H1 (cell line): ENCODE data around the gene PSD2. TPM values are rescaled to one million over a fixed set of nuclear protein-coding genes. Genes with fewer than 3 reads are reported as not detected.

ENCODE experiments used
- CTCF ChIA-PET: fragments of 300-600 bp; sonication (Branson Sonifier 250); formaldehyde crosslinking; loops from one replicate; lab custom pipeline; 2021; ENCODE audit not compliant: partially characterized antibody; lab: Charles Lee
- POLR2A ChIA-PET: fragments of 300-600 bp; sonication (Branson Sonifier 250); formaldehyde crosslinking; loops from one replicate; lab custom pipeline; 2021; ENCODE audit warnings: inconsistent platforms; ENCODE audit not compliant: partially characterized antibody; lab: Charles Lee
- DNase-seq, 2 experiments: peaks; one replicate each; pipeline versions ENCODE4 v3.0.0 to v3.0.0-alpha.2; 2010 to 2022; ENCODE audit warnings: low spot score in 2 of 2, low read depth in 1 of 2, mixed read lengths in 1 of 2
- FAIRE-seq: peaks from 2 replicates; lab custom pipeline; 2011; peaks lifted over from hg19 to GRCh38; lab: Jason Lieb, UNC
- H2AFZ ChIP-seq: 2 replicates; pipeline ENCODE4 v1.8.1; 2012; ENCODE audit warnings: low read length, inconsistent platforms
- H2AK5ac ChIP-seq: 2 replicates; pipeline ENCODE4 v1.6.1; 2013; ENCODE audit warnings: low read depth, low read length
- H2BK120ac ChIP-seq: replicated peaks from 2 replicates; pipeline ENCODE3; 2013; ENCODE audit warnings: low read depth, low read length, inconsistent platforms
- H2BK12ac ChIP-seq: 2 replicates; pipeline ENCODE4 v1.6.1; 2013; ENCODE audit warnings: low read depth, low read length
- H2BK15ac ChIP-seq: 2 replicates; pipeline ENCODE4 v1.6.1; 2013; ENCODE audit warnings: low read length
- H2BK20ac ChIP-seq: 2 replicates; pipeline ENCODE4 v1.6.1; 2013; ENCODE audit warnings: low read length
- H2BK5ac ChIP-seq: 2 replicates; pipeline ENCODE4 v1.6.1; 2013; ENCODE audit warnings: low read depth, low read length
- H3K14ac ChIP-seq: 2 replicates; pipeline ENCODE4 v1.6.1; 2013; ENCODE audit warnings: inconsistent platforms; ENCODE audit not compliant: insufficient read length
- H3K18ac ChIP-seq: 2 replicates; pipeline ENCODE4 v1.6.1; 2013; ENCODE audit warnings: low read length; ENCODE audit errors: extremely low read depth
- H3K23ac ChIP-seq: 2 replicates; pipeline ENCODE4 v1.6.1; 2013; ENCODE audit warnings: inconsistent platforms; ENCODE audit not compliant: insufficient read length
- H3K23me2 ChIP-seq: 2 replicates; pipeline ENCODE4 v1.6.1; 2013; ENCODE audit warnings: low read depth, low read length
- H3K27ac ChIP-seq: 2 replicates; pipeline ENCODE4 v1.6.1; 2011; ENCODE audit warnings: low read depth, low read length, inconsistent platforms
- H3K27me3 ChIP-seq, 4 experiments: replicated peaks in 1 of 4; 1 replicate in 1 of 4; 2 replicates in 3 of 4; pipeline versions ENCODE4 v1.6.1 to v1.8.1; 2011 to 2013; ENCODE audit warnings: low read length in 3 of 4, mild to moderate bottlenecking in 3 of 4, inconsistent platforms in 2 of 4, mixed read lengths in 2 of 4, moderate library complexity in 1 of 4; ENCODE audit not compliant: control insufficient read depth in 3 of 4, insufficient read depth in 3 of 4; ENCODE audit errors: extremely low read depth in 1 of 4
- H3K36me3 ChIP-seq, 4 experiments: 2 replicates each; pipeline versions ENCODE4 v1.6.1 to v1.8.1; 2011 to 2013; ENCODE audit warnings: mild to moderate bottlenecking in 4 of 4, low read length in 3 of 4, moderate library complexity in 2 of 4, control low read depth in 1 of 4, inconsistent platforms in 1 of 4; ENCODE audit not compliant: insufficient read depth in 4 of 4, control insufficient read depth in 2 of 4
- H3K4ac ChIP-seq: replicated peaks from 2 replicates; pipeline ENCODE3; 2013; ENCODE audit warnings: low read length, low read depth, mixed read lengths, inconsistent platforms; ENCODE audit not compliant: insufficient read length
- H3K4me1 ChIP-seq, 4 experiments: replicated peaks in 1 of 4; 1 replicate in 1 of 4; 2 replicates in 3 of 4; pipeline versions ENCODE4 v1.6.1 to v1.8.1; 2011 to 2013; ENCODE audit warnings: low read length in 3 of 4, inconsistent platforms in 2 of 4, mixed read lengths in 1 of 4; ENCODE audit not compliant: insufficient read depth in 4 of 4, control insufficient read depth in 3 of 4
- H3K4me2 ChIP-seq, 2 experiments: 2 replicates each; pipeline versions ENCODE4 v1.6.1 to v1.8.1; 2011 to 2013; ENCODE audit warnings: low read depth in 2 of 2, low read length in 2 of 2, control low read depth in 1 of 2, inconsistent platforms in 1 of 2, mild to moderate bottlenecking in 1 of 2; ENCODE audit not compliant: insufficient read depth in 1 of 2
- H3K4me3 ChIP-seq, 4 experiments: fragments of 200-600, 300-600 bp in 1 of 4; sonication (generic), shearing (Covaris generic), sonication (Bioruptor Twin) in 1 of 4; 2 replicates each; pipeline versions ENCODE4 v1.5.1 to v1.8.1; 2011 to 2016; ENCODE audit warnings: low read length in 4 of 4, low read depth in 3 of 4, control low read depth in 2 of 4, inconsistent platforms in 2 of 4, mild to moderate bottlenecking in 2 of 4, mixed read lengths in 1 of 4, moderate library complexity in 1 of 4; ENCODE audit not compliant: insufficient read depth in 2 of 4; ENCODE audit errors: extremely low read depth in 1 of 4
- H3K56ac ChIP-seq: replicated peaks from 2 replicates; pipeline ENCODE3; 2013; ENCODE audit warnings: low read depth, mild to moderate bottlenecking, mixed read lengths, low read length, inconsistent platforms; ENCODE audit not compliant: insufficient read length
- H3K79me1 ChIP-seq: 2 replicates; pipeline ENCODE4 v1.6.1; 2013; ENCODE audit warnings: low read depth, low read length, control low read depth
- H3K79me2 ChIP-seq, 2 experiments: 2 replicates each; pipeline versions ENCODE4 v1.6.1 to v1.8.1; 2012 to 2013; ENCODE audit warnings: low read length in 2 of 2, mild to moderate bottlenecking in 2 of 2, inconsistent platforms in 1 of 2; ENCODE audit not compliant: insufficient read depth in 2 of 2, control insufficient read depth in 1 of 2
- H3K9ac ChIP-seq, 4 experiments: replicated peaks in 1 of 4; 1 replicate in 1 of 4; 2 replicates in 3 of 4; pipeline versions ENCODE4 v1.6.1 to v1.8.1; 2011 to 2013; ENCODE audit warnings: low read depth in 3 of 4, low read length in 3 of 4, control low read depth in 2 of 4, mild to moderate bottlenecking in 2 of 4, moderate library complexity in 2 of 4, inconsistent platforms in 1 of 4; ENCODE audit errors: extremely low read depth in 1 of 4
- H3K9me3 ChIP-seq, 2 experiments: 2 replicates each; pipeline versions ENCODE4 v1.6.1 to v1.8.1; 2012 to 2013; ENCODE audit warnings: mild to moderate bottlenecking in 2 of 2, moderate library complexity in 2 of 2, control low read depth in 1 of 2, inconsistent platforms in 1 of 2, low read depth in 1 of 2, low read length in 1 of 2, mixed read lengths in 1 of 2; ENCODE audit not compliant: insufficient read depth in 2 of 2
- H4K20me1 ChIP-seq, 2 experiments: replicated peaks in 1 of 2; 2 replicates each; pipeline versions ENCODE3 to v1.8.1; 2011 to 2013; ENCODE audit warnings: inconsistent platforms in 2 of 2, low read length in 2 of 2, mild to moderate bottlenecking in 1 of 2; ENCODE audit not compliant: insufficient read depth in 2 of 2, control insufficient read depth in 1 of 2
- H4K5ac ChIP-seq: 2 replicates; pipeline ENCODE4 v1.6.1; 2013; ENCODE audit warnings: low read length, low read depth, mixed read lengths, inconsistent platforms; ENCODE audit not compliant: insufficient read length
- H4K8ac ChIP-seq: 2 replicates; pipeline ENCODE4 v1.8.0; 2013; ENCODE audit warnings: mild to moderate bottlenecking, moderate library complexity, low read length, inconsistent platforms; ENCODE audit not compliant: insufficient read depth; ENCODE audit errors: extremely low read depth
- H4K91ac ChIP-seq: replicated peaks from 2 replicates; pipeline ENCODE3; 2013; ENCODE audit warnings: low read length, mixed read lengths, inconsistent platforms; ENCODE audit not compliant: insufficient read length
- BCL11A ChIP-seq, 2 experiments: IDR thresholded peaks; one replicate each; pipeline ENCODE4 v1.6.1; 2011; ENCODE audit warnings: low read depth in 2 of 2, low read length in 2 of 2, mild to moderate bottlenecking in 2 of 2
- CBX8 ChIP-seq: fragments of 300-800, 300-1000 bp; sonication (generic); IDR thresholded peaks from 2 replicates; pipeline ENCODE4 v1.7.1; 2016; ENCODE audit warnings: low read depth, low read length, borderline replicate concordance
- CHD1 ChIP-seq: IDR thresholded peaks from 2 replicates; pipeline ENCODE4 v1.6.1; 2012; ENCODE audit warnings: low read depth, low read length, improper control_type of control experiment
- EZH2 ChIP-seq: fragments of 200-600 bp; sonication (generic); IDR thresholded peaks from 2 replicates; pipeline ENCODE4 v1.7.1; 2012; ENCODE audit warnings: low read depth, mild to moderate bottlenecking, moderate library complexity, low read length, inconsistent platforms; ENCODE audit not compliant: severe bottlenecking
- HDAC2 ChIP-seq, 2 experiments: fragments of 300-600 bp in 1 of 2; sonication (generic) in 1 of 2; IDR thresholded peaks; 2 replicates each; pipeline ENCODE4 v1.6.1; 2011 to 2012; ENCODE audit warnings: low read depth in 2 of 2, low read length in 2 of 2, mild to moderate bottlenecking in 2 of 2, moderate library complexity in 2 of 2, borderline replicate concordance in 1 of 2, inconsistent platforms in 1 of 2
- KDM1A ChIP-seq: fragments of 200-600, 300-600 bp; sonication (generic); IDR thresholded peaks from 2 replicates; pipeline ENCODE4 v1.7.1; 2016; ENCODE audit warnings: mild to moderate bottlenecking, low read length, borderline replicate concordance
- KDM5A ChIP-seq: fragments of 200-600 bp; IDR thresholded peaks from 2 replicates; pipeline ENCODE4 v1.7.1; 2012; ENCODE audit warnings: mild to moderate bottlenecking, low read length, inconsistent platforms, mixed read lengths
- POLR2AphosphoS5 ChIP-seq: IDR thresholded peaks from 2 replicates; pipeline ENCODE4 v1.6.1; 2011; ENCODE audit warnings: low read depth, low read length
- RFX5 ChIP-seq: IDR thresholded peaks from 2 replicates; pipeline ENCODE4 v1.6.1; 2011; ENCODE audit warnings: low read depth, low read length, improper control_type of control experiment, borderline replicate concordance
- RNF2 ChIP-seq: fragments of 200-900, 300-1000 bp; sonication (generic); IDR thresholded peaks from 2 replicates; pipeline ENCODE4 v1.7.1; 2016; ENCODE audit warnings: borderline replicate concordance, low read depth, mild to moderate bottlenecking, antibody characterized with exemption, low read length; ENCODE audit not compliant: poor library complexity, severe bottlenecking; ENCODE audit errors: missing control alignments
- SIX5 ChIP-seq: IDR thresholded peaks from 2 replicates; pipeline ENCODE4 v1.6.1; 2011; ENCODE audit warnings: mild to moderate bottlenecking, low read depth, low read length
- SUZ12 ChIP-seq: fragments of 200-600 bp; sonication (generic); IDR thresholded peaks from 2 replicates; pipeline ENCODE4 v1.6.1; 2012; ENCODE audit warnings: mild to moderate bottlenecking, inconsistent platforms, low read length, moderate library complexity, mixed read lengths
- TAF7 ChIP-seq: optimal IDR thresholded peaks from 2 replicates; pipeline ENCODE3; 2011; ENCODE audit warnings: low read depth, mild to moderate bottlenecking, inconsistent platforms, low read length, moderate library complexity, borderline replicate concordance
- ZNF274 ChIP-seq: IDR thresholded peaks from 2 replicates; pipeline ENCODE4 v1.7.0; 2012; ENCODE audit warnings: low read length, borderline replicate concordance; ENCODE audit errors: extremely low read depth
- WGBS, 2 experiments: shearing (Covaris generic) in 1 of 2; methylation state at CpG; one replicate each; pipeline versions ENCODE4 v1.1.6 to v1.1.7; 2013 to 2015; ENCODE audit warnings: low lambda C conversion rate in 2 of 2, mixed read lengths in 2 of 2, inconsistent platforms in 1 of 2, low coverage in 1 of 2, missing lambda C conversion rate in 1 of 2; ENCODE audit not compliant: insufficient replicate concordance in 2 of 2, insufficient coverage in 1 of 2, insufficient read length in 1 of 2; ENCODE audit errors: extremely low coverage in 1 of 2, missing lambda C conversion rate in 1 of 2; 5-methylcytosine and 5-hydroxymethylcytosine counted together
- polyA plus RNA-seq, 7 experiments: library from polyadenylated mRNA; depleted of rRNA in 3 of 7; stranded (reverse) in 5 of 7; unstranded in 2 of 7; fragments of >200 nt in 5 of 7; fragments of 200-250 nt in 2 of 7; gene quantifications; 1 replicate in 5 of 7; 2 replicates in 1 of 7; 4 replicates in 1 of 7; pipeline versions ENCODE4 v1.2.1 to v1.2.3, GENCODE V29; 2011 to 2013; ENCODE audit warnings: missing spikeins in 2 of 7, mixed read lengths in 2 of 7
- total RNA-seq: library from RNA; stranded (reverse); fragmentation: NEBNext Ultra II Directional; extraction: Animal tissue kit (Norgen Biotek cat#: 25700); gene quantifications from 2 replicates; pipeline ENCODE4 v1.2.1, GENCODE V29; 2021

Gene PSD2
- total and polyA plus RNA-seq, 2 of the 8 experiments (the other 6 are each of a cell fraction or from before 2014, with no cell fraction given) = 0.06 to 0.14 TPM

DNA sequence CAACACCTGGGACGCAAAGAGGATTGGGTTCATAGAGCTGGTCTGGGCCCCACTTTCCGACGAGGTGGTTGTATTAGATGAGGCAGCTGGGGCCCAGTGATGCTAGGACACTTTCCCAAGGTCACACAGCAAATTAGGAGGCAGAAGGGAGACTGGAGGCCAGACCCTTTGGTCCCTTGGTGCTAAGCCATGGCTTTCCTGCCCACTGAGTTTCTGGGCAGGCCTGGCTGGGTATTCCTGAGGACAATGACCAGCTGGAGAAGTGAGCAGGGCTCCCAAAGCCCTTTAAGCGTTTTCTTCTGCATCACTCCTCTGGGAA, 66.2 kb downstream of the PSD2 start:
- no peak overlapping the region for H3K23ac ChIP-seq
- H3K79me2 ChIP-seq = no peaks in the 10 kb centered on the region
- H4K20me1 ChIP-seq = no peaks in the 10 kb centered on the region
- peaks cover 0 to 4% (median 0%) of the 10 kb centered on the region in 4 experiments; a peak in 2 of 7 replicates for H3K27me3 ChIP-seq
- H2AFZ ChIP-seq = no peak overlapping the region
- no peak overlapping the region for H3K56ac ChIP-seq
- no peaks in the 10 kb centered on the region for H3K79me1 ChIP-seq
- no peaks in the 10 kb centered on the region for H3K9me3 ChIP-seq
- H4K8ac ChIP-seq = peak overlapping the region; percentile 8; the same call in 1 of the 2 replicates
- H2BK20ac ChIP-seq = no peak overlapping the region
- H3K18ac ChIP-seq = no peak overlapping the region
- no peaks in the 10 kb centered on the region for H3K4me1 ChIP-seq
- POLR2A ChIA-PET = interaction anchor here (1.0 to 1.6 kb wide), 3 partner anchors 9 to 86 kb away, joined by 3 to 4 read pairs (median 4); no protein-coding TSS in a partner anchor
- 89% methylated on average over 4 of the region's 4 CpGs; no CpG with 5 or more reads in 1 of the 2 experiments for WGBS, 2 experiments
- FAIRE-seq = no peak
- H2BK120ac ChIP-seq = no peak overlapping the region
- H3K4me3 ChIP-seq = no peak overlapping the region
- no peak overlapping the region for H4K91ac ChIP-seq
- H4K5ac ChIP-seq = no peak overlapping the region
- H3K27ac ChIP-seq = no peak overlapping the region
- no peaks in the 10 kb centered on the region for H3K36me3 ChIP-seq
- H3K9ac ChIP-seq = no peak overlapping the region
- H2AK5ac ChIP-seq = no peak overlapping the region
- H3K14ac ChIP-seq = no peak overlapping the region
- H3K23me2 ChIP-seq = no peaks in the 10 kb centered on the region
- DNase-seq = no peak
- H2BK5ac ChIP-seq = no peak overlapping the region
- H2BK15ac ChIP-seq = no peak overlapping the region
- no peak overlapping the region for H2BK12ac ChIP-seq
- H3K4me2 ChIP-seq = no peak overlapping the region
- CTCF ChIA-PET = interaction anchor here (0.8 to 13.2 kb wide), 22 partner anchors 8 to 230 kb away, joined by 3 to 173 read pairs (median 14); no protein-coding TSS in a partner anchor
- H3K4ac ChIP-seq = no peak overlapping the region
- TF ChIP-seq KDM5A (no peak), KDM1A (no peak), ZNF274 (no peak), HDAC2 (IDR thresholded peaks at IDR 0.05; ENCODE audit: borderline replicate concordance in 1 of 2, low read depth in 2 of 2, low read length in 2 of 2) (no peak), BCL11A (IDR thresholded peaks at IDR 0.05; ENCODE audit: low read depth in 2 of 2, low read length in 2 of 2) (no peak), TAF7 (no peak), CBX8 (no peak), RNF2 (no peak), SUZ12 (no peak), RFX5 (no peak), CHD1 (no peak), SIX5 (no peak), POLR2AphosphoS5 (no peak), EZH2 (no peak)
